ENCODE measurements around the gene RIMS1.

RIMS1 gene

DNA sequence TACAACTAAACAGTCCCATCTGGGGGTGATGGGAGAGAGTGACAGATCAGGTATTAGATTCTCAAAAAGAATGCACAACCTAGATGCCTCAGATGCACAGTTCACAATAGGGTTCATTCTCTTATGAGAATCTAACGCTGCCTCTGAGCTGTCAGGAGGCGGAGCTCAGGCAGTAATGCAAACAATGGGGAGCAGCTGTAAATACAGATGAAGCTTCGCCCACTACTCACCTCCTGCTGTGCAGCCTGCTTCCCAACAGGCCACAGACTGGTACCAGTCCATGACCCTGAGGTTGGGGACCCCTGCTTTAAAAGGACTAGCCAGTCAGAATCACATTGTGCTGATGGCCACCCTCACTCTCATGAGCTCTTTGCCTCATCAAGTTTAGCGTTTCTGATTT is 488.5 kb downstream of the RIMS1 start:
- TF ChIP-seq, protein P1, sequence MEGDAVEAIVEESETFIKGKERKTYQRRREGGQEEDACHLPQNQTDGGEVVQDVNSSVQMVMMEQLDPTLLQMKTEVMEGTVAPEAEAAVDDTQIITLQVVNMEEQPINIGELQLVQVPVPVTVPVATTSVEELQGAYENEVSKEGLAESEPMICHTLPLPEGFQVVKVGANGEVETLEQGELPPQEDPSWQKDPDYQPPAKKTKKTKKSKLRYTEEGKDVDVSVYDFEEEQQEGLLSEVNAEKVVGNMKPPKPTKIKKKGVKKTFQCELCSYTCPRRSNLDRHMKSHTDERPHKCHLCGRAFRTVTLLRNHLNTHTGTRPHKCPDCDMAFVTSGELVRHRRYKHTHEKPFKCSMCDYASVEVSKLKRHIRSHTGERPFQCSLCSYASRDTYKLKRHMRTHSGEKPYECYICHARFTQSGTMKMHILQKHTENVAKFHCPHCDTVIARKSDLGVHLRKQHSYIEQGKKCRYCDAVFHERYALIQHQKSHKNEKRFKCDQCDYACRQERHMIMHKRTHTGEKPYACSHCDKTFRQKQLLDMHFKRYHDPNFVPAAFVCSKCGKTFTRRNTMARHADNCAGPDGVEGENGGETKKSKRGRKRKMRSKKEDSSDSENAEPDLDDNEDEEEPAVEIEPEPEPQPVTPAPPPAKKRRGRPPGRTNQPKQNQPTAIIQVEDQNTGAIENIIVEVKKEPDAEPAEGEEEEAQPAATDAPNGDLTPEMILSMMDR (IDR thresholded peaks at IDR 0.05; ENCODE audit: low read depth, low read length): no peak
- H3K4me3 ChIP-seq (ENCODE audit: low read depth, low read length): no peak overlapping the region

DNA sequence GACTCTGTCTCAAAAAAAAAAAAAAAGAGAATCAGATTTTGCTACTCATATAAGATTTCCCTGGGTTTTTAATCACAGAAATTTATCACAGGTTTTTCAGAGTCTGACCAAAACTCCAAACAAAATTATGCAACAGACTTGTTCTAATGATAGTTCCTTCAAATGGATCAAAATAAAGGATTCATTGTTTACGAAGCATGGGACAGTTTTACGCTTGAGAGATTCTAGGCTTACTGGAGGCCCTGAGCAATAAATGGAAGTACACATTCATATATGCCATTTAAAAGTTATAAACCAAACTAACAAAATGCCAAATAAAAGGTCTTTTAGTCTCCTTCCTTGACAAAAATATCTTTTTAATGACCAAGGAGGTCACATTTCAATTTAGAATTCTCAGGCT is 490.4 kb downstream of the RIMS1 start:
- no peak overlapping the region for H3K4me3 ChIP-seq (ENCODE audit: low read depth, low read length)
- TF ChIP-seq, protein P1 (IDR thresholded peaks at IDR 0.05; ENCODE audit: low read depth, low read length): no peak

DNA sequence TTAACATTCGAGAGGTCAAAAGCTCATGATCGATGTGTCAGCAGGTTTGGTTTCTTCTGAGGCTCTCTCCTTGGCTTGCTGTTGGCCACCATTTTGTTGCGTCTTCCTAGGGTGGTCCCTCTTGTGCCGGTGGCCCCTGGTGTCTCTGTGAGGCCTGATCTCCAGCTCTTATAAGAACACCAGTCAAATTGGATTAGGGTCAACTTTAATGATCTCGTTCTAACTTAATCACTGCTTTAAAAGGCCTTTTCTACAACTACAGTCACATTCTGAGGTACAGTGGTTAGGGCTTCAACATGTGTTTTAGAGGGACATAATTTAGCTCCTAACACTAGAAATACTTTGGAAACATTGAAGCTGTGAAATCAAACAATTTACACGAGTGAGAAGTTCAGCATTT is 494.7 kb downstream of the RIMS1 start:
- no peak overlapping the region for H3K4me3 ChIP-seq (ENCODE audit: low read depth, low read length)
- TF ChIP-seq, protein P1 (IDR thresholded peaks at IDR 0.05; ENCODE audit: low read depth, low read length): no peak

DNA sequence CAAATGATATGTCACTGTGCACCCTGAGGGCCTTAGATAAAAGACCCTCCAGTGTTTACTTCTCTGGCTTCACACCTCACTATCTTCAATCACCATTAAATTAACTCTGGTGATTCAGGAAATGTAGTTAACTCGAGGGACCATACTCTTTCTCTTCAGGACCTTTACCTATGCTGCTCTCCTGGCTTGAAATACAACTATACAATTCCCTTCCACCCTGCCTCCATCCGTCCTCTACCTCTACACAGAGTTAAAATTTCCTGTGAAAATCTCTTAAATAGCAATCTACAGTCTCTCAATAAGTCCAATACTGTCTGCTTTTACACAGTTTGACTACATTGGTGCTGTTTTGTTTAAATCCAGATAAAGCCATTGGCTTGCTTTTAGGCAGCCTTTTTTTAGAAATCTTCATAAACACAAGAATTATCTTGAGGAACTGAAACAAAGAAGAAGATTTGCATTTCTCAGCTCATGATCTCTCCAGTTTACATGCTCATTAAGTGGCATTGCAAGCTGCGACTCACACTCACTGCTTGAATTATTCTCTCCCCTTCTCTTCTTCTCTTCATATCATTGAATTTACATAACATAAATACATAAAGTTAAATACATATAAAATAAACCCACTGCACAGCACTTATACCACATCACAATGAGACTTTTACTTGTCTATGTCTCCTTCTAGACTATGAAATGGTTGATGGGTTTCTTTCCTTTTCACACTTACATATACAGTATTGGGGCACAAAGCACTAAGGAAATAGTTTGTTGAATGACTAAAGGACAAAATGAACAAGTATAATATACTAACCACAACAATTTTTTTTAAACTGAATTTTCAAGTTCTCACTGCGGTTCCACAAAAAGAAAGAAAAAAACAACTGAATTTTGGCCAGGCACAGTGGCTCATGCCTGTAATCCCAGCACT is 496.5 kb downstream of the RIMS1 start:
- TF ChIP-seq, protein P1 (IDR thresholded peaks at IDR 0.05; ENCODE audit: low read depth, low read length): no peak
- no peak overlapping the region for H3K4me3 ChIP-seq (ENCODE audit: low read depth, low read length)

DNA sequence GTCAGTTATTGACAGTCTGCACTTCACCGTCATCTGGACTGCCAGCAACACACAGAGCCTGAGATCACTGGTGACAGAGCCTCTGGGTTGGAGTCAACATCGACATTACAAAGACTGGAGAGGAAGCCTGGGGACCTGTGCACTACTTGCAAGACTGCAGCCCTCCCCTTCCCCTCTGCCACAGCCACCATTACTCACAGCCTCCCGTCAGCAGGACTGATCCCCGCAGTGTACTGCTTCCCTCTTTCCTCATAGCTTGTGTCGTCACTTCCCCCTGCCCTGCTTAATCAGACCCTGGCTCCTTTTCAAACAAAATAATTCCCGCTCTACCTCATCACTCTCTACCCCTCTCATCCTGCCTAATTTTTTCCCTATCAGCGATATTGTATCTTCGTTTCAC is 500.0 kb downstream of the RIMS1 start:
- TF ChIP-seq, protein P1 (IDR thresholded peaks at IDR 0.05; ENCODE audit: low read depth, low read length): no peak
- no peak overlapping the region for H3K4me3 ChIP-seq (ENCODE audit: low read depth, low read length)

DNA sequence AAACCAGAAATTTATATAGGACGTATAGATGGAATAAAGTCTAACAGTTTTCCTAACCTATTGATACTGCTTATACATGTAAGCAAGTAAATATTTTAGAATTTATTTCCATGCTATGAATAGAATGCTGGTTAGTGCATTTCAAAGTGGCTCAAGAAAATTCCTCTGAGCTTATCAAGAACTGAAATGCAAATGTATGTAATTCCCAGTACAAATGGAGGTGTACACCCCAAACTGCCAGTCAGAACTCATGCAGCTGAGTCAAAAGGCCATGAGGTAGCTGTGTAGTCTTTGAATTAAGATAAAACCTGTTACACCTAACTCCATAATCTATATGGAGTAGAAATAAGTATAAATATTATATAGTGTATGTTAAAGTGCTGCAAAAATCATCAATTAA is 503.3 kb downstream of the RIMS1 start:
- TF ChIP-seq, protein P1 (IDR thresholded peaks at IDR 0.05; ENCODE audit: low read depth, low read length): no peak
- H3K4me3 ChIP-seq (ENCODE audit: low read depth, low read length): no peak overlapping the region

DNA sequence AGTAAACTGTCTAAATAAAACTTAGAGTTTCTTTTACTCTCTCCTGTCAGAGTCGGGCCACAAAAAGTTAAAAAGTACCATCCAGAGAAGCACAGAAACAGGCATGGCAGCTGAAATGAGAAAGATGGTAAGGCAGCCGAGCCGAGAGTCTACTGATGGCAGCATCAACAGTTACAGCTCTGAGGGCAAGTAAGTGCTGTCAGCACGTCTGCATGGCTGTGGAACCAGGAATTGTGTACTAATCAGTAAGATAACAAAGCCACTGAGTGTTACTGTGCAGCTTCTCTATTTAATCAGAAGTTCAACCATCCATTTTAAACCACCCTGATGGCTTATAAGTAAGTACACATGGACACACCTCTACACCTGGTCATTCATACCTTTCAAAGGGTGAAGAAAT is 504.2 kb downstream of the RIMS1 start:
- no peak overlapping the region for H3K4me3 ChIP-seq (ENCODE audit: low read depth, low read length)
- TF ChIP-seq, protein P1 (IDR thresholded peaks at IDR 0.05; ENCODE audit: low read depth, low read length): no peak

Measured in WI38 (cell line).